GM19452 (cell line): ENCODE measurements around the gene RYR3.

ENCODE experiments used
- ATAC-seq: cut with Tn5 transposase; IDR thresholded peaks from one replicate; pipeline ENCODE4 v1.9.1; 2021; ENCODE audit not compliant: unreplicated experiment

RYR3 gene

DNA sequence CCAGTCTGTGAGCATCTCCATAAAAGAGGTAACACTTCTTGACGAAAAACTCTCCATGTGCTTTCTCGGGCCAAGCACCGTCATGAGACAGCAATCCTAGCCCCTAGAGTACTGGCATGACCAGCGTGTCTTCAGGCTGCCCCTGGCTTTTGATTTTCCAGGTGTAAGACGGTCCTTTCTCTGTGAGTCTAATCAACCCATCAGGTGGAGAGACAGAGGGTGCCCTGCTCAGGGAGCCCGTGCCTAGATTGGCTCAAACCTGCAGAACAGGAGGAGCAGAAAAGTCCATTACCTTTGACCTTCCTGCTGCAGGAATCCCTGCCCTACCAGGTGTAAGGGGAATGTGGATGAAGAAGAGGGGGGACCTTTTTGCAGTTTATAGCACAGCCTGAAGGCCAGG is 548.1 kb downstream of the RYR3 start:
- no peak for ATAC-seq

DNA sequence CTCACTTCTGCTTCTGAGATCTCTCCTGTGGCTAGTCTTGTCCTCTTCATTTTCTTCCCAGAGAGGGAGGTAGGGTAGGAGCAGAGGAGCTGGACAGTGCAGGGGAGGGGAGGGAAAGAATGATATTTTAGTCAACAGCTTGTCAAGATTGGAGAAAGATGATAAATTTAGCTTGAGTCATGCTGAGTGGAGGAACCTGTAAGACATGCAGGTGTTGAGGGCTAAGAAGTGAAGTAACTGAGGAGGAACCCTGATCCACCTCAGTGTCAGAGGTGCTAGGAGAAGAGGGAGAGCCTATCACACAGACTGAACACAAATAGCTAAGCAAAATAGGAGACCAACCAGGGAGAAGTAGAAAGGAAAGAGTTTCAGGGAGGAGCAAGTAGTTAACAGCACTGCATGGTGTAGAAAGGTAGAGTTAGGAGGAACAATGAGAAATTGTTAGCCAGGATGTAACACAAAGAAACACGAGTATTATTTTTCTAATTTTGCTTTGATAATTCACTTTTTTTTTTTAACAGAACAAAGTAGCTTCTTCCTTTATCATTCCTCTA is 549.3 kb downstream of the RYR3 start:
- no peak for ATAC-seq

DNA sequence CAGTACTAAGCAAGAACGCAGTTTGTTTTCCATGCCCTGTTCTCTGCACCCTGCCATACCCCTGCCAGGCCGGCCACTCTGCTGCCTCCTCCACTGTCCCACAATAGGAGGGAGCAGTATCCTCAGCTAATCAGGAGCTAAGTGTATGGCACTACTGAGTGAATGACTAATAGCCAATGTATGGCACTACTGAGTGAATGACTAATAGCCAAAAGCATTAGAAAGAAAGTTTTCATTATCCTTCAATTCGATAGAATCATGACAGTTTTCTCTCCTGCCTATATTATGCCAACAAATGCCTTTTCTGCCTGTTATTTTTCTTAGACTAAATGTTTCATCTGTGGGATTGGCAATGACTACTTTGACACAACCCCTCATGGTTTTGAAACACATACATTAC is 550.0 kb downstream of the RYR3 start:
- ATAC-seq = no peak

DNA sequence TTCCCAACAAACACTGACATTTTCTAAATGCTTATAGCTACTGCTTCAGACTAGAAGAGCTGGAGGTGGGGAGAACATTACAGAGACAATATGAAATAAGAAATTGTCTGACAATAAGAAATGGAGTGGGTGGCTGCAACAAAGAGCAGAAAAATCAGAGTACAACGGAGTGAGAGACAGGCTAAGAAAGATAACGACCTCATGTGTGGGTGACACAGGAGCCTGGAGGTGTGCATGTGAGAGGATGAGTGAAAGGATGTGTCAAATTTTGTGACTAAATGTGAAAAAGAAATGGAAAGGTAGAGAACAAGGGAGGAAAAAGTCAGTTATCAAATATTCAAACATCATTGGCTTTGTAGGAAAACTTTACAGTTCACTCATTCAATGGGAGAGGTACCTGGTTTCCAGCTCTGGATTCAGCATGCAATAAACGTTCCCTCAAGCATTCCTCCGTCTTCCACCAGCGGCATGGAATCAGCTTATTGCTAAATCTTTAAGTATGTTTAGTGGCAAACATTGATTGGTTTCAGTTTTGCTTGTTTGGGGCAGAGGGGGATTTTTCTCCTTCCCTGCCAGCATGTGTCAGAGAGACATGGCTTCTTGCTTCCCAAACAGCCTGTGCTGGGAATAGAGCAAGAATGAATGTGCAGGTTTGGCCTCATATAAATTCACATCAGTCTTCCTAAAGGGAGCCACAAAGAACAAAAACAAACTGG is 553.8 kb downstream of the RYR3 start:
- no peak for ATAC-seq

DNA sequence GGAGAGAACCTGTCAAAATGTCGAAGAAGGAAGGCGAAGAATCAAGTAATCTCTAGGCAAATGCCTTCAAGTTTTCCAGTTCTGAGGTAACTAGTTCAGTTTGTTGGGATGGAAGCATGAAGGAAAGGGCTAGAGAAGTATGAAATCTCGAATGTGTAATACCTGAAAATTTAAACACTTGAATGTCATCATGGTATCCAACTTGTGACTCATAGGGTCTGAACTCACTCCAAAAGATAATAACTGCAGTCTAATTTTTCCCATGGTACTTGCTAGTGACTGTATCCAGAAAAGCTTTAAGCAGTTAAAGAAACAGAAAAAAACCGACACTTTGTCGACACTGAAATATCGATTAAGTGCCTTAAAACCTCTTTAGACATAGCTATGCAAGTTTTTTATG is 554.6 kb downstream of the RYR3 start:
- ATAC-seq = no peak

DNA sequence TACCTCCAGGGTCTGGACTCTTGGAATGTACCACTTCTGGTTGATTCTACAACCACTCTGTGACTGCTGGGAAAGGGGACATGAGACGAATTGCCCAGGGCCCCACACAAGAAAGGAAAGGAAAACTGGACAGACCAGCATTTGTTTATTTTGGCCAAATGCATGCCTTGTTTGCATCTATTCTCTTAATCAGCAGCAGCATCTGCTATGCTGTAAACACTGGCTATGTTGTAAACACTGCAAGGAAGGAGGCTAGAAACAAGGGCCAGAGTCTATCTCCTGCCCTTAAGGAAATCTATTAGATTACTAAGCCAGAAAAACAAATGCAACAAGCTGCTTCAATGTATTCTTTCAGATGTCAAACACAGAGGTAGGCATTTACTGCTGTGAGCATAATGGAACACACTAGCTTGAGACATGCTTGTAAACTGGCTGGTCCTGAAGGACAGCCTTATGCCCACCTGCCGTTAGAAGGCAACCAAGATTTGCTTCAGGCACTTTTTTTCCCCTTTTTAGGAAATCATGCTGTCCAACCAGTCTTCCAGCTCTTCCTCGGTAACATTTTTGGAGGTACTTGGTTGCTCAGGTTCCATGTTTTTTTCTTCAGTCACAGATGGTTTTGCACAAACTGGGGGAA is 555.5 kb downstream of the RYR3 start:
- no peak for ATAC-seq

DNA sequence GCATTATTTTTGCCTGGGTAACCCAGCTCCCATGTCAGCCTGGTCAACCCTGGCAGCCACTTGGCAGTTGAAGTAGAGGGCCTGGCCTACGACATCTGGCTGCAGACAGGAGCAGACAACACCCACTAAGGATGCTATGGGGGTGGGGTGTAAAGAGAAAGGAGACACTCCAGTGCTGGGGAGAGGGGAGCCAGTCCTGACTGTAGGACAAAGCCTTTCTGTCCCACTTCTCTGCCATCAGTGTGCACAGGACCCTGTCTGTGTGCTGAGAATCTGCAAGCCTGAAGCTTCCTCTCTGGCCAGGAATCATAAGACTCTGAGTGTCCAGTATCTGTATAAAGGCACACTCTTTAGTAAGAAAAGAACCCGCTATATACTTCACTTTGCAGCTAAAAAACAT is 561.2 kb downstream of the RYR3 start:
- ATAC-seq = no peak

DNA sequence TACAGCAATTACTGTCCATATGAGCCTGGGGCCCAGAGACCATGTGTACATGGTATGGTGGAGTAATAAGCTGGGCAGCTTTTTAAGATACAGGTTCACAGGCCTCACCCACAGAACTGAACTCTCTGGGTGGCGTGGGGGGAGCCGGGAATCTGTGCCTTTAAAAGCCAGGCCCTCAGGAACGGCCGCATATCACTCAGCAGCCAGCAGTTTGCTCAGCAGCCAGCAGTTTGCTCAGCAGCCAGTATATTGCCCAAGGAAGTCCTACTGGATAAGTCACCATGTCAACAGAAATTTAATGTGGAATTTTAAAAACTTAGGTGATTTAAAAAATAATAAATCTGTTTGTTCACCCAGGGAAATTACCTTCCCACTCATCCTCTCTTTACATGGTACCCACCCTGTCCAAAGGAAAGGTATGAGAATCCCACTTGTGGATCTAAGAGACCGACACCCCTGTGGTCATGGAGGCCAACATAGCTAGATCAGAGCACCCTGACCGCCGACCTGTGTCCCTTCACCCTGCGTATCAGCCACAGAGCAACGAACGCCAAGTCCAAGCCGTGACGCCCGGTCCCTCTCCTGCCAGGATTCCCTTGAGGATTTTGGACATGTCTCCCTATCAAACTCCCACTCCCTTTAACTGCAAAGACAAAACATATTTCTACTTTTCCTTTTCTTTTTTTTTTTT is 561.8 kb downstream of the RYR3 start:
- no peak for ATAC-seq

DNA sequence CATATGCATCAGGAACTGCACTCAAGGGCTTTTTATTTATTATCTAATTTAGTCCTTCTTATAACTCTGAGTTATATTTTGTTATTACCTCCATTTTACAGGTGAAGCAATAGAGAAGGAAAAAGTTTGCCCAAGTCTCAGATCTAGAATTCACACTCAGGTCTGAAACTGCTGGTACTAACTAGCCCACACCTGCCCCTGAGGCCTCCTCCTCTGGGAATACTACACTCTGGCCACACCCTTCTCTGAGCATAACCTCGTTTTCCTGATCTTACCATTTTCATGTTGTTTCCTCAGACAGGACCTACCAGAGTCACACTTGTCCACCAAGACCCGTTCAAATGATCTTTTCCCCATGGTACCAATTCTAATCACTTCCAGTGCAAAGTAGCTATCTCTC is 563.4 kb downstream of the RYR3 start:
- no peak for ATAC-seq

DNA sequence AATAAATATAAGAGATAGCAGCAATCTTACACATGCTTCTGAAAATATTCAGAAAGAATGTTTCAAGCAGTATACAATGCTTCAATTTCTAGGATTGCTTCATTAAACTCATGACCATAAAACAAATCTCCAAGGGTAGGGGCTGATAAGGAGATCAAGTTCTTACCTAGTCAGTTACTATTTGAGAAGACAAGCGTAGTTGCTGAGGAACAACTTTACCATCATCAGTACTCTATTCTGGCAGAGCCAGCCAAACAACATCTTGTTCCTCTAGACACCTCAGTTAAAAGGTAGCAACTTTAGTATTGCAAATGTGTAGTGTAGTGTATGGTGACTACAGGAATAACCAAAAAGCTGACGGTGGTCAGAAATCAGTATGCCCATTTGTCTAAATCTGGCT is 572.2 kb downstream of the RYR3 start:
- no peak for ATAC-seq

DNA sequence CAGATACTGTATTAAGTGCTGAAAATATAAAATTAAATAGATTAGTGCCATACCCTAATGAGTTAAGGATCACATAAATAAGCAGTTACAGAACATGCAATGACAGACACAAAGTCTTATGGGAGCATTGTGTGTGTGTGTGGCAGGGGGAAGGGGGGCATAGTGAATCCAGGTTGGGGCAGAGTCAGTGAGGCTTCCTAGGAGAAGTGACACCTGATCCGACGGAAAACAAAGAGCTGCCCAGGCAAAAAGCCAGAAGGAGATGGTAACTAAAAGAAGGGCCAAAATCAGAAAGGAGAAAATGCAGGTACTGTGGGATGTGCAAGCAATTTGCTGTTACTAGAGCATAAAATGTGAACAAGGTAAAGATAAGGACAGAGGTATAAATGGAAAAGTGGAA is 577.4 kb downstream of the RYR3 start:
- ATAC-seq = no peak

DNA sequence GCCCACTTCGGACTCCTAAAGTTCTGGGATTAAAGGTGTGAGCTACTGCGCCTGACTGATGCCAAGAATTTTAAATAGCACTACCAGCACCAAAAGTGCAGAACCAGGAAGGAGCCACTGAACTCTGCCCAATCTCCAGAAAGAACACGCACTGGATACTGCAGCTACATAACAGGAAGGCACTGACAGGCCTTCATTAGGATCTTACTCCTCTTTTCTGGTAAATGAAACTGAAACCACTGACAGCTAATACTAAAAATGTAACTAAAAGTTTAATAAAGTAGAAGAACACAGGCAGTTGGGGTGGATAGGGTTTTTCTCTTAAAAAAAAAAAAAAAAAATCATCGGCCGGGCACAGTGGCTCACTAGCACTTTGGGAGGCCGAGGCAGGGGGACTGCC is 583.4 kb downstream of the RYR3 start:
- peak; percentile 62 for ATAC-seq

DNA sequence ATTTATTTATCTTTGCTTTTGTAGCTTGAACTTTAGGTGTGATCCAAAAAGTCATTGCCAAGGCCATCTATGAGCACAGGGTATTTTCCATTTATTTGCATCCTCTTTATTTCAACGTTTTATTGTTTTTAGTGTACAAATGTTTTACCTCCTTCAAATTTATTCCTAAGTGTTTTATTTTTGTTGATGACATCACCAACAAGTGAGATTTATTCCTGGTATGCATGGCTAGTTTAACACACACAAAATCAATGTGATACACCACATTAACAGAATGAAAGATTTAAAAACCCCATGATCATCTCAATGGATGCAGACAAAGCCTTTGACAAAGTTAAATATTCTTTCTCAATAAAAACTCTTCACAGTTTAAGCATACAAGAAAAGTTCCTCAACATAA is 591.3 kb downstream of the RYR3 start:
- no peak for ATAC-seq

DNA sequence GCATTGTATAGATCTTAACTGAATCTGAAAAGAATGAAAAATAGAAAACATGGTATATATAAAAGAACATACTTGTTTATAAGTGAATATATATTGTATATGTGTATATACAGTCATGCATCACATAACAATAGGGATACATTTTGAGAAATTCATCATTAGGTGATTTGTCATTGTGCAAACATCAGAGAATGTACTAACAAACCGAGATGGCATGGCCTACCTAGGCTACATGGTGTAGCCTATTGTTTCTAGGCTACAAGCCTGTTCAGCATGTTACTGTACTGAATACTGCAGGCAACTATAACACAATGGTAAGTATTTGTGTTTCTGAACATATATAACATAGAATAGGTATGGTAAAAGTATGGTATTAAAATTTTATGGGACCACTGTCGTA is 592.9 kb downstream of the RYR3 start:
- ATAC-seq = no peak

DNA sequence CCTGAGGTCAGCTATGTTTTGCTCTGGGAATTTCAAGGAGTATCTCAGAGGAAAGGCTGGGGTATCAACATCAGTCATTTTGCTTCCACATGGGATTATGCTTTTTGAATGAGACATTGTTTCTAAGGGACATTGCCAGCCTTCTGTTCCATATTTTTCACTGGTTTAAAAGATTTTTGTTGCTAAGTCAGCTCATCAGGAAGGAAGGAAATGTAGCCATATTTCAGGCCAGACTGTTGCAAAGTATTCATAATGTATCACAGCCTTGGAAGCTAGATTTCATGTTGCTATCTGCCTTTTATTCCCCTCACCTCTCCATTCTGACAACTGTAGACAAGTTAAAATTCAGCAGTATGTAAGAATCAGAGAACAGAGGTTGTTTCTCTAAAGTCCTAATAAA is 596.6 kb downstream of the RYR3 start:
- ATAC-seq = no peak

DNA sequence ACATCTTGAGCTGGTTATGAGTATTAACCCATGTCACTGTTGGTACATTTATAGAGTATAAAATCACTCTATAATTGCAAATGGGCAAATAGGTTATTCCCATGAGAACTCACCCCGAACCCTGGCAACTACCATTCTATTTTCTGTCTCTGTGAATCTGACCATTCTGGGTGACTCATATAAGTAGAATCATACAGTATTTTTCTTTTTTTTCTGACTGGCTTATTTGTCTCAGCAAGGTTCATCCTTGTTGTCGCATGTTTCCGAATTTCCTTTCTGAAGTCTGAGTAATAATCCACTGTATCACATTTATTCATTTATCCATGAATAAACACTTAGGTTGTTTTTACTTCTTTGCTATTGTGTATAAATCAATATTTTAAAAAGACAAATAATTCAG is 597.6 kb downstream of the RYR3 start:
- ATAC-seq = no peak

DNA sequence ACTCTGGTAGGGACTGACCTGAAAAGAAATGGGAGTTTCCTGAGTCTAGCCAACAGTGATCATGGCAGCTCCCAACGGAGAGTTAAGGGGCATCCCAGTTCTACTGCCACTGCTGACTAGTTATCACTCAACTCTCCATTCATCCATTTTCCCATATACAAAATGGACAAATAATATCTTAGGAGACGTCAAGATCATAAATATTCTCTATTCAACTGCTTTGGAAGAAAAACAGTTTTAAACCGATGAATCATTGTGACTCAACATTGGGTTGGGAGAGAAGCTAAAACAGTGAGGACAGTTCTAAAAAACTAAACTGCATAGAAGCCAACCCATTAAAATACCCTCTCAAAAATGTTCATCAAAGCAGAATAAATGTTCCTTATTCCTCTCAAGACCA is 600.0 kb downstream of the RYR3 start:
- ATAC-seq = no peak

DNA sequence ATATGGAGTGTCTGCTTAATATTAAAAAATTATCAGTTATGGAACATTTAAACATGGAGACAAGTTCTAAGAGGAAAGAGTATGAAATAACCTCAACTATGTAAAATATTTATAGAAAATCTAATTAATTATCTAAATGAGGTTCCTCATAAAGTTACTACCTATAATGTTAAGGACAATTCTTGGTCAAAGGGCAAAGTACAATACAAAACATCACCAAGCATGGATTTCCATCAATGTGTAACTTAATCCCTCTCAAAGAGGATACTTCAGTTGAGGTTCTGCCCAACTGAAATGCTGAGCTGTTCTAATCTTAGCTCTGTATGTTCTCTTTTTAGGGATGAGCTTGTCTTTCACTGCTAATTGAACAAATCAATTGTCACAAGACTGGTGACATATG is 601.6 kb downstream of the RYR3 start:
- no peak for ATAC-seq

DNA sequence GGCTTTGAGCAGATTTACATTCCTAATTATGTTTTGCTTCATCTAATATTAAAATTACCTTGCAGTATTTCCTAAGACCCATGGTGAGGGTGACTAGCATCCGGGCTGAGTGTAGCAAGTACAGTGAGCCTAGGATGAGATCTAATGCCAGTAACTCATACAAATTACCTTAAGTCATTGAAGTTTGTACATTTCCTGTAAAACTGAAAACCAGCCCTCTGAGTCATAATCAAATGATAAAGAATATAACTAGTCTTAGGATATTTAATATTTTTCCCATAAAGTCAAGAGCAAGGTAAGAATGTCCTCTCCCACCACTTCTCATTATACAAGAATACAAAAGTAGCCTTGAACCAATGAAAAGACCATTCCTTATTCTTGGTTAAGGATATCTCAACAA is 602.7 kb downstream of the RYR3 start:
- no peak for ATAC-seq
